ENCODE measurements around the gene CCT7.
"Not testable (repeated sequence)": the region's sequence is repeated elsewhere in the genome, so short reads cannot be mapped to it uniquely, and the experiment has no call there.

CCT7 gene

DNA sequence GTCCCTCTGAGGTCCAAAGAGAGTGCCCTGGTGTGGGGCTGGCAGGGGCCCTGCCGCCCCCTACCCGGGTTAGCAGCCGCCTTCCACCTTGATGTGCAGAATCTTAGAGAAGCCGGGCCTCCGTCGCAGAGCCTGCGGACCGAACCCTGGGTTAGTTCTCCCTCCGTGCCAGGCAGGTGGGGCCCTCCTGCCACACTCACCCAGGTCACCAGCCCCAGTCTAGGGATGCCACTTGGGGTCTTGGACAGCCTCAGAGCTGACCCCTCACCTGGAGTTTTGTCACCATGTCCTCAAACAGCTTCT, 24.8 kb downstream of the CCT7 start:
- no peak overlapping the region for H3K4me3 ChIP-seq (replicated peaks; ENCODE audit: low read depth, low read length)
- TF ChIP-seq, protein P1, sequence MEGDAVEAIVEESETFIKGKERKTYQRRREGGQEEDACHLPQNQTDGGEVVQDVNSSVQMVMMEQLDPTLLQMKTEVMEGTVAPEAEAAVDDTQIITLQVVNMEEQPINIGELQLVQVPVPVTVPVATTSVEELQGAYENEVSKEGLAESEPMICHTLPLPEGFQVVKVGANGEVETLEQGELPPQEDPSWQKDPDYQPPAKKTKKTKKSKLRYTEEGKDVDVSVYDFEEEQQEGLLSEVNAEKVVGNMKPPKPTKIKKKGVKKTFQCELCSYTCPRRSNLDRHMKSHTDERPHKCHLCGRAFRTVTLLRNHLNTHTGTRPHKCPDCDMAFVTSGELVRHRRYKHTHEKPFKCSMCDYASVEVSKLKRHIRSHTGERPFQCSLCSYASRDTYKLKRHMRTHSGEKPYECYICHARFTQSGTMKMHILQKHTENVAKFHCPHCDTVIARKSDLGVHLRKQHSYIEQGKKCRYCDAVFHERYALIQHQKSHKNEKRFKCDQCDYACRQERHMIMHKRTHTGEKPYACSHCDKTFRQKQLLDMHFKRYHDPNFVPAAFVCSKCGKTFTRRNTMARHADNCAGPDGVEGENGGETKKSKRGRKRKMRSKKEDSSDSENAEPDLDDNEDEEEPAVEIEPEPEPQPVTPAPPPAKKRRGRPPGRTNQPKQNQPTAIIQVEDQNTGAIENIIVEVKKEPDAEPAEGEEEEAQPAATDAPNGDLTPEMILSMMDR (IDR thresholded peaks at IDR 0.05; ENCODE audit: low read length, missing control alignments), result no peak
- no peak for DNase-seq (ENCODE audit: low read depth)

DNA sequence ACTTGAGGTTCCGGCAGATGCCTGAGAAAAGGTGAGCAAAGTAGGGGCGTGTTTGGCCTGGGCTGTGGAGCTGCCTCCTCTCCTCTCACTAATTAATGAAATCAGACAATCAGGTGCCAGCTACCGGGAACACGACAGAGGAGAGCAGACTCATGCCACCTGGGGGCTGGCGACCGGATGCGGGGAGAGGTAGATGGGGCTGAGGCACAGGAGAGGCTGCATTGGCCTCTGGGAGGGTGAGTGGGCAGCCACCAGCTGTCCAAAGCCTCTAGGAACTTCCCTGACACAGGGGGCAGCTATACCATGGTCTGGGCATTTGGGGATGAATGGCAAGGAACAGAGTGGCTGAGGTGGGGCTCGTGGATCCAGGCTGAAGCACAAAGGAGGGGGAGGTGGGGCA, 25.2 kb downstream of the CCT7 start:
- no peak for DNase-seq (ENCODE audit: low read depth)

DNA sequence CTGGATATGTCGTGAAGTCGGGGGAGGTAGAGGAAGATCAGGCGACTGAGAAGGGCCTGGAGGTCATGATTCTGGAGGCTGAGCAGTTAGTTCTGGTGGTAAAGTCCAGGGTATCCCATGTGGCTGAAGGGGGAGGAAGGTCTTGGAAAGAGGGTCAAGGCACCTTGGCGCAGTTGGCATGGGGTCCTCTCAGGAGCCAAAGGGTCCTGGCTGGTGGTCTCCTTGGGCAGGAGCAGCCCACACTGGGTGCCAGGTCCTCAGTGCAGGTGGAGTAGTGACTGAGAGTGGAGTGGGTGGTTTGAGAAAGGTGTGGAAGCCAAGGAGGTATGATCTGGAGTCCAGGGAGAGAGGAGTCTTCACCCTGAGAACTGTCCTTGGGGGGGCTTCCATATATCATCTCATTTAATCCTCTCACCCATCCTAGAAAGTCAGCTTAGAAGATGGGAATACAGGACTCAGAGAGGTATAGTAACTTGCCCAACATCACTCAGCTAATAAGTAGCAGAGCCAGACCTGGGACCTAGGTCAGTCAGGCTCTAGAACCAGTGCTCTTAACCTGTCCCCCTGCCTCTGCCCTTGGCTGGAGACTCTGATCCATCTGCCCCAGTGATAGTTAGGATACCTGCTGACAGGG, 25.7 kb downstream of the CCT7 start:
- DNase-seq (ENCODE audit: low read depth), result no peak
- TF ChIP-seq, protein P1 (IDR thresholded peaks at IDR 0.05; ENCODE audit: low read length, missing control alignments), result no peak
- H3K4me3 ChIP-seq (replicated peaks; ENCODE audit: low read depth, low read length), result no peak overlapping the region

More for the DNA sequence above, 25.2 kb downstream of the CCT7 start:
- no peak overlapping the region for H3K4me3 ChIP-seq (replicated peaks; ENCODE audit: low read depth, low read length)
- TF ChIP-seq, protein P1 (IDR thresholded peaks at IDR 0.05; ENCODE audit: low read length, missing control alignments), result no peak

DNA sequence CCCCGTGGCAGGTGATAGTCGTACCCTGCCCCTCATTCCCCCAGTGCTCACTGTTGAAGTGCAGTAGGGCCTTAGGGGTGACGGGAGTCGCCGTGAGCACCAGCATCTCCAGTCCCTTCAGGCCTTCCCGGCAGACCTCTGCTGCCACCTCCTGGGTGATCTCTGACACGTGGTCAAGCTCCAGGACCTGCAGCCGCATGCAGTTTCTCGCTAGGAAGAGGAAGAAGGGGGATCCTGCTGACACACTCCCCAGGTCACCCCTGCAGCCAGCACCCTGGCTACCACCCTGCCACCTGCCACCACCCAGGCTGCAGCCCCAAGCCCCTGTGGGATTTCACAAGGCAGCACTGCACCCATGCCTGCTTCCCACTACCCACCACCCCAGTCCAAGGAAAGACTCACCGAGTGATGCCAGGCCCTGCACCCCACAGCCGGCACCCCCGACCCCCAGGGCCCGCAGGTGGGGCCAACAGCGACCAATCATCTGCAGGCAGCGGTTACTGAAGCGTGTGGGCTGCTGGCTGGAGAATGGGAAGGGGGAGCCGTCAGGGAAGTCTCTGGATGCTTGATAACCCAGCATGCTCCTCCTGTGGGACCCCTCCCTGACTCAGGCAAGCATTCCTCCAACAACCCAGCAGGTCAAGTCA, 26.4 kb downstream of the CCT7 start:
- peak; percentile 71 for DNase-seq (ENCODE audit: low read depth)
- no peak overlapping the region for H3K4me3 ChIP-seq (replicated peaks; ENCODE audit: low read depth, low read length)
- TF ChIP-seq, protein P1 (IDR thresholded peaks at IDR 0.05; ENCODE audit: low read length, missing control alignments), result peak; percentile 69

DNA sequence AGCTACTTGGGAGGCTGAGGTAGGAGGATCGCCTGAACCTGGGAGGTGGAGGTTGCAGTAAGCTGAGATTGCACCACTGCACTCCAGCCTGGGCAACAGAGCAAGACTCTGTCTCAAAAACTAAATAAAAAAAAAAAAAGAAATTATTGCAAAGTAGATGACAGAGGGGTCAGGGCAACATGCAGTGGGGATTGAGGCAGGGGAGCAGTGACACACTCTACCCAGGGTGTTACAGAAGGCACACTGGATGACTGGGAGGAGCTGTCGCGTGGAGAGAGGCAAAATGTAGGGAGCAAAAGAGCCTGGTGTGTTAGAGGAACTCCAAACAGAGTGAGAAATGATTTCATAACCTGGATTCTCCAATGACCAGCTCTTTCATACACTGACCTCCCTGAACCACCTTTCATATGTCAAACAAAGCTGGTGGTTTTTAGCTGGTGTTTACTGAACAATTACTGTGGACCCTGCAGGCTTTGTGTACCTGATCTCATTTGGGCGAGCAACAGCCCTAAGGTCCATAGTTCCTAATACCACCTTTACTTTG, 28.1 kb downstream of the CCT7 start:
- no peak overlapping the region for H3K4me3 ChIP-seq (replicated peaks; ENCODE audit: low read depth, low read length)
- no peak for DNase-seq (ENCODE audit: low read depth)
- TF ChIP-seq, protein P1 (IDR thresholded peaks at IDR 0.05; ENCODE audit: low read length, missing control alignments), result no peak

DNA sequence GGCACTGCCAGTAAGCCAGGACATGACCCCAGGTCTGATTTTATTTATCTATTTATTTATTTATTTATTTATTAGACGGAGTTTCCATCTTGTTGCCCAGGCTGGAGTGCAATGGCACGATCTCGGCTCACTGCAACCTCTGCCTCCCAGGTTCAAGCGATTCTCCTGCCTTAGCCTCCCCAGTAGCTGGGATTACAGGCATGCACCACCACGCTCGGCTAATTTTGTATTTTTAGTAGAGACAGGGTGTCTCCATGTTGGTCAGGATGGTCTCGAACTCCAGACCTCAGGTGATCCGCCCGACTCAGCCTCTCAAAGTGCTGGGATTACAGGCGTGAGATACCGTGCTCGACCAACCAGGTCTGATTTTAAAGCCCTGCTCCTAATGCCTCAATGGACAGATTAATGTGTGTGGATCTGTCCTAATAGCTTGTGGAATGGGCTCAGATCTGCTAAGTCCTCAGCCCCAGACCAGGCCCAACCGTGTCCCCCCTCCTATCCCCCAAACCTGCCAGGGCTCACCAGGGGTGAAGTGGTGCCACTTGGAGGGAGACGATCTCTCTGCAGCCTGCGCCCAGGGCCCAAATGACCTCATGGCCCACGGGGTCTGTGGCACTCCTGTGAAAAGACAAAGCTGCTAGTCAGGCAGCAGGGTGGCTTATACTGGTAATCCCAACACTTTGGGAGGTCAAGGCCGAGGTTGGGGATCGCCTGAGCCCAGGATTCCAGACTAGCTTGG, 28.8 kb downstream of the CCT7 start:
- DNase-seq (ENCODE audit: low read depth); H3K4me3 ChIP-seq (replicated peaks; ENCODE audit: low read depth, low read length): not testable (repeated sequence)

DNA sequence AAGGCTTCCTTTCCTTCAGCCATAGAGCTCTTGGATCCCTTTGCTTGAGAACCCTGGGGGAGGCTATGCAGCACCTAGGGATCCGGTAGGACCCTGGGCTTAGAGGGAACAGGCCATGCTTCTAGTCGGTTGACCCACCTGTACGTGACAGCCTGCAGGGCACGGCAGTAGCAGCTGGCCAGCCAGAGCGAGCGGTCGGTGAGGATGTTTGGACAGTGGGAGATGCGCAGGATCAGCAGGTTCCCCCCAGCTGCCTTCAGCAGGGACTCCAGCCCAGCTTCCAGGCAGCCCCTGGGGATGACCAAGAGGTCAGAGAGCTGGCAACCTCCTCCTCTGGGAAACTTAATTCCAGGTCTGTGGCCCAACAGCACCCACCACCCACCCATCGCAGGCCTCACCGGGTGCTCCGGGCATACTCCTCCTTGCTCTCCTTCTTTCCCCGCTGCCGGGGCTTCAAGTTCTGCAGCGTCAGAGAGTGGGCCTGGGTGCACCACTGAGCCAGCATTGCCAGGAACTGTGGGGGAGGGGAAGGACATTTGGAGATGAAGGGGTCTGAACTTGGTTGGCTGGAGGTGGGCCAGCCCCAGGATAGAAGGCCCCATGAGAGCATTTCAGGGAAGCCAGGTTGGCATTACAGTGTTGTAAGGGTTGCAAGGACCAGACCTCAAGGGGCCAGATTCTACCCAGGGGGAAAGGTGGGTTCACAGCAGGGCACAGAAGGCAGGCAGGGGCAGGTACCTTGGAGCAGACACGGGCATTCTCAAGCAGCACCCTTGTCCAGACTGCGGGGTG, 29.6 kb downstream of the CCT7 start:
- TF ChIP-seq, protein P1 (IDR thresholded peaks at IDR 0.05; ENCODE audit: low read length, missing control alignments), result no peak
- no peak overlapping the region for H3K4me3 ChIP-seq (replicated peaks; ENCODE audit: low read depth, low read length)
- no peak for DNase-seq (ENCODE audit: low read depth)
